DMS153 (cell line): ENCODE measurements around the gene RNF13.
A peak's percentile ranks its signal among the peaks of the same experiment; 100 is the strongest.
"Not testable (repeated sequence)": the region's sequence is repeated elsewhere in the genome, so short reads cannot be mapped to it uniquely, and the experiment has no call there.

Experiments used
- DNase-seq: peaks from one replicate; lab custom pipeline; 2025; lab: John Stamatoyannopoulos, UW

Gene RNF13

GRCh38 chr3:149801639-149802038 lies 11.4 kb upstream of the RNF13 start:
- DNase-seq = no peak

GRCh38 chr3:149806171-149806778 lies 6.7 kb upstream of the RNF13 start:
- DNase-seq = no peak

GRCh38 chr3:149808209-149808829 lies 4.7 kb upstream of the RNF13 start:
- DNase-seq = peak; percentile 65

GRCh38 chr3:149809699-149810098 lies 3.3 kb upstream of the RNF13 start:
- DNase-seq = no peak

- DNase-seq = no peak
Observed at GRCh38 chr3:149810846-149811245, 2.2 kb upstream of the RNF13 start.

- no peak for DNase-seq
Observed at GRCh38 chr3:149812165-149812605, 830 bp upstream of the RNF13 start.

- DNase-seq = no peak
Observed at GRCh38 chr3:149813367-149814281, 609 bp downstream of the RNF13 start.

- no peak for DNase-seq
Observed at GRCh38 chr3:149815321-149815720, 2.3 kb downstream of the RNF13 start.

- no peak for DNase-seq
Observed at GRCh38 chr3:149815728-149816127, 2.7 kb downstream of the RNF13 start.

- DNase-seq = no peak
Observed at GRCh38 chr3:149816311-149816710, 3.3 kb downstream of the RNF13 start.

- no peak for DNase-seq
Observed at GRCh38 chr3:149816986-149817385, 4.0 kb downstream of the RNF13 start.

- DNase-seq = no peak
Observed at GRCh38 chr3:149819432-149819831, 6.4 kb downstream of the RNF13 start.

- DNase-seq = no peak
Observed at GRCh38 chr3:149820183-149820582, 7.2 kb downstream of the RNF13 start.

GRCh38 chr3:149826636-149827035 lies 13.6 kb downstream of the RNF13 start:
- no peak for DNase-seq

GRCh38 chr3:149828390-149828789 lies 15.4 kb downstream of the RNF13 start:
- no peak for DNase-seq

- not testable (repeated sequence) for DNase-seq
Observed at GRCh38 chr3:149829631-149830030, 16.6 kb downstream of the RNF13 start.

GRCh38 chr3:149830902-149831301 lies 17.9 kb downstream of the RNF13 start:
- no peak for DNase-seq

GRCh38 chr3:149831321-149831720 lies 18.3 kb downstream of the RNF13 start:
- DNase-seq = no peak

- no peak for DNase-seq
Observed at GRCh38 chr3:149832086-149832485, 19.1 kb downstream of the RNF13 start.

GRCh38 chr3:149833241-149833640 lies 20.2 kb downstream of the RNF13 start:
- no peak for DNase-seq

- DNase-seq = not testable (repeated sequence)
Observed at GRCh38 chr3:149838491-149838890, 25.5 kb downstream of the RNF13 start.

- DNase-seq = not testable (repeated sequence)
Observed at GRCh38 chr3:149839469-149839868, 26.5 kb downstream of the RNF13 start.

- no peak for DNase-seq
Observed at GRCh38 chr3:149839896-149840295, 26.9 kb downstream of the RNF13 start.
